ENCODE results near the gene CRCP. TPM values are rescaled to one million over a fixed set of nuclear protein-coding genes. Genes with fewer than 3 reads are reported as not detected.

The CRCP gene
- total RNA-seq, 1 experiment from 2014 or later, result 36.4 TPM

- H3K79me2 ChIP-seq (ENCODE audit: low read length), result peaks cover 17% of the 10 kb centered on the region; the same call in 1 of the 2 replicates
- no peak overlapping the region for H3K4me3 ChIP-seq (ENCODE audit: low read length)
- DNase-seq, result peak; percentile 36
- H3K9ac ChIP-seq (ENCODE audit: low read length), result no peak overlapping the region
- TF ChIP-seq EZH2 (IDR thresholded peaks at IDR 0.05; ENCODE audit: low read length, unreplicated experiment) (no peak), CTCF (conservative IDR thresholded peaks at IDR 0.05; ENCODE audit: low read depth, low read length) (no peak), EZH2phosphoT487 (IDR thresholded peaks at IDR 0.05; ENCODE audit: borderline replicate concordance, low read length) (no peak)
- H3K4me1 ChIP-seq (ENCODE audit: insufficient read depth, low read length), result peaks cover 14% of the 10 kb centered on the region
- no peaks in the 10 kb centered on the region for H3F3A ChIP-seq (ENCODE audit: low read length, unreplicated experiment)
- H3K27ac ChIP-seq (ENCODE audit: low read length), result no peak overlapping the region
- no peaks in the 10 kb centered on the region for H4K20me1 ChIP-seq (ENCODE audit: low read length)
- no peaks in the 10 kb centered on the region for H3K27me3 ChIP-seq (ENCODE audit: low read length)
- no peaks in the 10 kb centered on the region for H3K9me2 ChIP-seq (replicated peaks; ENCODE audit: low read length)
- POLR2A ChIA-PET (ENCODE audit: unreplicated experiment), result no interaction called here
- CTCF ChIA-PET, result no interaction called here
- H2AFZ ChIP-seq (ENCODE audit: low read length), result no peak overlapping the region
- no TSS peak for BruUV-seq (replicated peaks)
- peaks cover 40% of the 10 kb centered on the region for H3K36me3 ChIP-seq (ENCODE audit: low read depth, low read length)
- intact Hi-C loops (cut with micrococcal nuclease), result no loop called here
- peak; percentile 63 for ATAC-seq
- no peaks in the 10 kb centered on the region for H3K9me3 ChIP-seq (ENCODE audit: low read length)
- no peak overlapping the region for H3K4me2 ChIP-seq (ENCODE audit: low read length)
These were observed 24.5 kb downstream of the CRCP start for GRCh38 chr7:66138994-66139752.

- Histone ChIP-seq H2AFZ (ENCODE audit: low read length) (no peak overlapping the region), H3K4me3 (ENCODE audit: low read length) (no peak overlapping the region), H3K27ac (ENCODE audit: low read length) (no peak overlapping the region), H3K9me2 (replicated peaks; ENCODE audit: low read length) (no peaks in the 10 kb centered on the region), H3K79me2 (ENCODE audit: low read length) (peaks cover 17% of the 10 kb centered on the region; the same call in 1 of the 2 replicates), H3K9ac (ENCODE audit: low read length) (no peak overlapping the region), H3K4me1 (ENCODE audit: insufficient read depth, low read length) (peaks cover 14% of the 10 kb centered on the region), H3K36me3 (ENCODE audit: low read depth, low read length) (peaks cover 40% of the 10 kb centered on the region), H3K9me3 (ENCODE audit: low read length) (no peaks in the 10 kb centered on the region), H3F3A (ENCODE audit: low read length, unreplicated experiment) (no peaks in the 10 kb centered on the region), H4K20me1 (ENCODE audit: low read length) (no peaks in the 10 kb centered on the region), H3K4me2 (ENCODE audit: low read length) (no peak overlapping the region), H3K27me3 (ENCODE audit: low read length) (no peaks in the 10 kb centered on the region)
- ChIA-PET POLR2A (ENCODE audit: unreplicated experiment) (no interaction called here), CTCF (interaction anchor here (0.5 to 0.6 kb wide), 2 partner anchors 8 to 406 kb away, joined by 4 read pairs; no protein-coding TSS in a partner anchor)
- DNase-seq, result peak; percentile 27
- ATAC-seq, result peak; percentile 65
- TF ChIP-seq CTCF (conservative IDR thresholded peaks at IDR 0.05; ENCODE audit: low read depth, low read length) (peak; percentile 52), EZH2phosphoT487 (IDR thresholded peaks at IDR 0.05; ENCODE audit: borderline replicate concordance, low read length) (no peak)
- intact Hi-C loops (cut with micrococcal nuclease), result no loop called here
- BruUV-seq (replicated peaks), result no TSS peak
These were observed 26.3 kb downstream of the CRCP start for GRCh38 chr7:66140924-66141323.

- no peak overlapping the region for H3K27ac ChIP-seq (ENCODE audit: low read length)
- intact Hi-C loops (cut with micrococcal nuclease), result no loop called here
- H3K9me2 ChIP-seq (replicated peaks; ENCODE audit: low read length), result no peaks in the 10 kb centered on the region
- no peaks in the 10 kb centered on the region for H4K20me1 ChIP-seq (ENCODE audit: low read length)
- ChIA-PET POLR2A (ENCODE audit: unreplicated experiment) (no interaction called here), CTCF (no interaction called here)
- DNase-seq (no peak), ATAC-seq (no peak)
- H3K27me3 ChIP-seq (ENCODE audit: low read length), result no peaks in the 10 kb centered on the region
- H3K4me3 ChIP-seq (ENCODE audit: low read length), result no peak overlapping the region
- peaks cover 47% of the 10 kb centered on the region for H3K36me3 ChIP-seq (ENCODE audit: low read depth, low read length)
- no TSS peak for BruUV-seq (replicated peaks)
- no peak overlapping the region for H2AFZ ChIP-seq (ENCODE audit: low read length)
- H3K4me1 ChIP-seq (ENCODE audit: insufficient read depth, low read length), result peaks cover 14% of the 10 kb centered on the region
- no peak overlapping the region for H3K9ac ChIP-seq (ENCODE audit: low read length)
- H3K9me3 ChIP-seq (ENCODE audit: low read length), result no peaks in the 10 kb centered on the region
- no peaks in the 10 kb centered on the region for H3F3A ChIP-seq (ENCODE audit: low read length, unreplicated experiment)
- TF ChIP-seq EZH2 (IDR thresholded peaks at IDR 0.05; ENCODE audit: low read length, unreplicated experiment) (no peak), CTCF (conservative IDR thresholded peaks at IDR 0.05; ENCODE audit: low read depth, low read length) (no peak), EZH2phosphoT487 (IDR thresholded peaks at IDR 0.05; ENCODE audit: borderline replicate concordance, low read length) (no peak)
- peaks cover 17% of the 10 kb centered on the region; the same call in 1 of the 2 replicates for H3K79me2 ChIP-seq (ENCODE audit: low read length)
- no peak overlapping the region for H3K4me2 ChIP-seq (ENCODE audit: low read length)
These were observed 27.7 kb downstream of the CRCP start for GRCh38 chr7:66142334-66142733.
